ENCODE data around the gene KIF26A. TPM values are rescaled to one million over a fixed set of nuclear protein-coding genes. Genes with fewer than 3 reads are reported as not detected.

The KIF26A gene
- 31.3 TPM for total RNA-seq

DNA sequence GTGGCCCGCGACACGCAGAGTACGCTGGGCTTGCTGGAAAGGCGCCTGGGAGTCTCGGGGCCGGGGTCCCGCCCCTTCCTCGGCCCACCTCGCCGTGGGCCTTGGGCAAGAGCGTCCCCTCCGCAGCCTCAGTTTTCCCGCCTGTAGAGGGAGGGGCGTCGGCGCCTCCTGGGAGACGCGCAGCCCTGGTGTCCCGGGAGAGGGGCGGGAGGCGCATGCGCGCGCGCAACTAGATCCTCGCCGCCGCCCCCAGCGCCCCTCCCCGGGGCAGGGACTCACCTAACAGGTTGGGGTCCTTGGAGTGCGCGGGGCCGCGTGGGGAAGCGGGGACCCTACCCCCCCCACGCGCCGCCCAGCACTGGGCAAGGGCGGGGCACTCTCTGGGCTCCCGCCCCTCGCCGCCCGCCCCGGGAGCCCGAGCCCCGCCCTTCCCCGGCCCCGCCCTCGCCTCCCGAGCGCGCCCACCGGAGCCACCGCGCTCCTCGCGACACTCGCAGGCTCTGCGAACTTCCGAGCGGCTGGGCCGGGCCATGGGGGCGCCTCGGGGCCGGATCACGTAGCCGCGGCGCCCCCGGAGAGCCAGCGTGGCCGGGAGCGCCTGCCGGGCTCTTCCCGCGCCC is at the start of gene KIF26A:
Gene KIF26A (plus strand): TSS at position 490 of the 620 bp plus-strand sequence. CDS start 136 bp downstream, outside the sequence.

Other genes with a start within 250 kb of the KIF26A start
- 11.0 TPM for gene TDRD9, start 210.1 kb upstream of the KIF26A start, total RNA-seq
- gene RD3L, start 196.1 kb upstream of the KIF26A start, total RNA-seq: 12.0 TPM
- gene ASPG, start 52.9 kb upstream of the KIF26A start, total RNA-seq: 2.4 TPM

Measured in camera-type eye (tissue), 1 donor.